NCI-H446 (cell line): ENCODE measurements around the gene USP32.
"Not testable (repeated sequence)": the region's sequence is repeated elsewhere in the genome, so short reads cannot be mapped to it uniquely, and the experiment has no call there.

Source experiments
- DNase-seq, 2 experiments: peaks; one replicate each; lab custom pipeline; 2025; lab: John Stamatoyannopoulos, UW

Gene USP32

DNA sequence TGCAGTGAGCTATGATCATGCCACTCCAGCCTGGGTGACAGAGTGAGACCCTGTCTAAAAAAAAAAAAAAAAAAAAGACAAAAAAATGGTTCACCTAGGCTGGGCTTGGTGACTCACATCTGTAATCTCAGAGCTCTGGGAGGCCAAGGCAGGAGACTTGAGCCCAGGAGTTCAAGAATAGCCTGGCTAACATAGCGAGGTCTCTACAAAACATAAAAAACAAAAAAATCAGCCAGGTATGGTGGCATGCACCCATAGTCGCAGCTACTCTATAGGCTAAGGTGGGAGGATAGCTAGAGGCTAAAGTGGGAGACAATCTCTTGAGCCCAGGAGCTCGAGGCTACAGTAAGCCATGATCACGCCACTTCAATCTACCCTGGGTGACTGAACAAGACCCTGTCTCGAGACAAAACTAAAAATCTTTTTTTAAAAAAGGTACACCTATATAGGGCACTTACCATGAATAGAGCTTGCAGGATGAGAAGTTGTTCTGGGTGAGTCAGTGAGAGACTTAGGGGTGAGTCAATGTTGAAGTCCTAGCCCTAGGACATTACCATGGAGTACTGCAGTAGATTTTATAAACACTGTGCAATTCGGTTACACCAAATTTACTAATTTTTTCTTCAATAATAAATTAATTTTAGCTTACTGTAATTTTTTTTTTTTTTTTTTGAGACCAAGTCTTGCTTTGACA is 19.0 kb downstream of the USP32 start:
- DNase-seq = no peak

DNA sequence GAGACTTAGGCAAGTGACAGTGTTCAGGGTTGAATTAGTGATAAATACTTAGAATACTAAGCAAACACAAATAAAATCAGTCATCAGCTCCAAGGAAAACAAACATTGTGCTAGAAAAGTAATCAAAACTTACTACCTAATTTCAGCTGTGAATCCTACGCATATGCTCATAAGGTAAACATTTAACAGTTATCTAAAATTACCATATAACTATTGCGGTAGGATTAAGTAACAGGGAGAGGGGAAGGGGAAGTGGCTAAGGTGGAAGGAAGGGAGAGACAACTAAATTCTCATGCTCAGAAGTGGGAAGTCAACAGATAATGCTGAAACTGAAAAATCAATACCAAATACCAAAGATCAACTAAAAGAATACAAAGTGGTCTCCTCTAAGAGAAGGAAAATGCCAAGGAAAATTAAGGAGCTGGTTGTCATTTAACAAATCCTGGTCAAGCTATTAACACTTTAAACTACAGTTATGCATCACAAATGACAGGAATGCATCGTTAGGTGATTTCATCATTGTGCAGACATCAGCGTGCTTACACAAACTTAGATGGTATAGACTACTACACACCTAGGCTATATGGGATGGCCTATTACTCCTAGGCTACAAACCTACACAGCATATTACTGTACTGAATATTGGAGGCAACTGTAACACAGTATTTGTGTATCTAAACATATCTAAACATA is 20.0 kb downstream of the USP32 start:
- DNase-seq = no peak

DNA sequence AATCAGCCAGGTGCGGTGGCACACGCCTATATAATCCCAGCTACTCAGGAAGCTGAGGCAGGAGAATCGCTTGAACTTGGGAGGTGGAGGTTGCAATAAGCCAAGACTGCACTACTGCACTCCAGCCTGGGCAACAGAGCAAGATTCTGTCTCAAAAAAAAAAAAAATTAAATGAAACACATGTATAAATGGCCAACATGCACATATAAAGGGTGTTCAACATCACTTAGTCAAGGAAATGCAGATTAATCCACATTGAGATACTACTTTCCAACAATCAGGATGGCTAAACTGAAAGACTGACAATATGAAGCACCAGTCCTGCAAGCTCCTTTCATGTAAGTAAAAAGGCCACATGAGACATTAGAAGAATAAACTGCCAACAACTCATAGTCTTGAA is 20.5 kb downstream of the USP32 start:
- DNase-seq = no peak

DNA sequence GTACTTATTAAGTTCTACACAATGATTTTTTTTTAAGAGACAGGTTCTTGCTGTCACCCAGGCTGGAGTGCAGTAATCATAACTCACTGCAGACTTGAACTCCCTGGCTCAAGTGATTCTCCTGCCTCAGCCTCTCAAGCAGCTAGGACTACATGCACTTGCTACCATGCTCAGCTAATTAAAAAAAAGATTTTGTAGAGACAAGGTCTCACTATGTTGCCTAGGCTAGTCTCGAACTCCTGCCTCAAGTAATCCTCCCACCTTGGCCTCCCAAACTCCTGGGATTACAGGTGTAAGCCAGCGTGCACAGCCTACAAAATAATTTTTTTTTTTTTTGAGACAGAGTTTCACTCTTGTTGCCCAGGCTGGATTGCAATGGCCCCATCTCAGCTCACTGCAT is 22.2 kb downstream of the USP32 start:
- DNase-seq = no peak

DNA sequence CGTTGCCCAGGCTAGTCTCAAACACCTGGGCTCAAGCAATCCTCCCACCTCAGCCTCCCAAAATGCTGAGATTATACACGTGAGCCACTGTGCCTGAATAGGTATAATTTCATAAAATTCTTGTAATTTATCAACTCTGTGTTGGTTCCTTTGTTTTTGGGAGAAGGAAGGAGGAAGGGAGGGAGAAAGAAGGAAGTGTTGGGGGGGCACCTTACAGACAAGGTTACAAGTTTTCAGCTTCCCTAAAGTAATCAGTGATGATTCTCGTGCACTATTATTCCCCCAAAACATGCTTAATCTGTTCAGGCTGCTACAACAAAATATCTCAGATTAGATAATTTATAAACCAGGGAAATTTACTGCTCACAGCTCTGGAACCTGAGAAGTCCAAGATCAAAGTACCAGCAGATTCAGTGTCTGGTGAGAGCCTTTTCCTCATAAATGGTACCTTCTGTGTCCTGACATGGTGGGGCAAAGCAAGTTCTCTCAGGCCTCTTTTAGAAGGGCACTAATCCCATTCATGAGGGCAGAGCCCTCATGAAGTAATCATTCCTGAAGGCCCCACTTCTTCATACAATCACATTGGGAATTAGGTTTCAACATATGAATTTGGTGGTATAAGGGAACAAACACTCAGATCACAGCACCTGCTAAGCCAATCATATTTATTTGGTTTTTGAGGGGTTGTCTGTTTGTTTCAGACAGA is 28.1 kb downstream of the USP32 start:
- no peak for DNase-seq

DNA sequence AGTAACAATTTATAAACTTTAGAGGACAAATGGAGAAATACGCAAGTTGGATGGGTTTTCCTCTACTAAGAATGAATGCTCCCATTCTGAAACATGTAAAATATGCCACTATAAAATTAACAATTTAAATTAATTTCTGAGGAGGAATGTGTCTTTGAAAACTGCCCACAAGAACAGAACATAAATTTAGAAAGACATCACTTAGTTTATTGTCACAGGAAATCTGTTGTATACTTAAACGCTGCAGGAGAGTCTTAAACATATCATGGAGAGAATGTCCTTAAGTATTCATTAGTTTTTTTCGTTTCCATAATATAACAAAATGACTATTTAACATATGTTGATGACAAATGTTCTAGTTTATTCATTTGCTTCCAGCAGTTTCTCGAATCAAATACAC is 29.6 kb downstream of the USP32 start:
- DNase-seq = no peak

DNA sequence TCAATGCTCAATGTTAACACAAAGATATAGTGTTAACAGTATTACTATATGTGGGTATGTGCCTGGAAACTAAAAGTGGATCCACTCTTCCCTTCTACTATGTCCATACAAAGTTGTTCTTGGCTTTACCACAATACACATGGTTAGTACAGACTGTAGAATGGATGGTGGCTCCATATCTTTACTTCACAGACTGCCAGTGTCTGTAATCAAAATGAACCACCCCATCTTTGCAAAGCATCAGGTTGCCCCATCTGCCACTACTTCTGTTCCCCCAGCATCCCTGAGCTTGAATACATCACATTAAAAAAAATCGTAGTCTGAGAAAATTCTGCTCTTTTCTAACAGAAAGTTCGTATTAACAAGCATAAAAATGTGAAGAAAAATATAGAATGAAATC is 30.0 kb downstream of the USP32 start:
- no peak for DNase-seq

DNA sequence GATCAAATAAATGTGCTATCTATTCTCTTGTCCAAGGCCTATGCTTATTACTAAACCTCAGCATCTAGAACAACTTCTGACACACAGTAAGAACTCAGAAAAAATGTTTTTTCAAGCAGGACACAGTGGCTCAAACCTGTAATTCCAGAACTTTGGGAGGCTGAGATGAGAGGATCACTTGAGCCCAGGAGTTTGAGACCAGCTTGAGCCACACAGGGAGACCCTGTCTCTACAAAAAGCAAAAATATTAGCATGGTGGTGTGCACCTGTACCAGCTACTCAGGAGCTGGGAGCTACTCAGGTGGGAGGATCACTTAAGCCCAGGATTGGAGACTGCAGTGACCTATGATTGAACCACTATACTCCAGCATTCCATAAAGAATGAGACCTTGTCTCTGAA is 32.5 kb downstream of the USP32 start:
- no peak for DNase-seq

DNA sequence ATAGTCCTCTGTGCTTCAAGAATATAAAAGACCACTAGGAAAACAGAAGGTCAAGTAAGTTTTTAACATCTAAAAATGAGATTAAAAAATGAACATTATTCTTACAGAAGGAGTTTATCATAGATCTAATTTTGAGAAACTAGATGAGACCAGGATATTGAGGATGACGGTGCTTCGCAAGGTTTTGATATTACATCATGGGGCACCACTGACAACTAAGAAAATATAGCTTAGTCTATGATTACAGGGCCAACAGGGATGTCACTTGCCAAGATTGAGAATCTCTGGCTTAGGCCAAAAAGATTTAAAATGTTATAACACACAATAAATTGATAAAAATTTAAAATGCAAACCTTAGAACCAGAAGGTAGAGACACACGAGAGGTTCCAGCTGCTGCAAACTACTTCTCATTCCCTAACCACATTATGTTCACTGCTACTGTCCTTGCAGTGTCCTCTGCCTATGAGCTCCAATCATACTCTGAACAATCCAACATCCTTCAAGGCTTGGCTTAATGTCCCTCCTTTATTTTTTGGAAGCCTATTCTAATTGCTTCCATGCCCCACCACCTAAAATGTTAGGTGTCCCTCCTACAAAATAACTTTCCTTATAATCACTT is 33.2 kb downstream of the USP32 start:
- no peak for DNase-seq

DNA sequence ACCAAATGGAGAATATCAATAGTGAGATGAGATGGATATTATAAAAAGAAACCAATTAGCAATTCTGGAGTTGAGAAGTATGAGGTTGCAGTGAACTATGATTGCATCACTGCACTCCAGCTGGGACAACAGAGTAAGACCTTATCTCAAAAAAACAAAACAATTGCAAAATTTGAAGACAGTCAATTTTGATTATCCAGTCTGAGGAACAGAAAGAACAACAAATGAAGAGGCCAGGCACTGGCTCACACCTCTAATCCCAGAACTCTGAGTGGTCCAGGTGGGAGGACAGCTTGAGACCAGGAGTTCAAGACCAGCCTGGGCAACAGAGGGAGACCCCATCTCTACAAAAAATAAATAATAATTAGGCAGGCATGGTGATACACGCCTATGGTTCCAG is 35.0 kb downstream of the USP32 start:
- no peak for DNase-seq

DNA sequence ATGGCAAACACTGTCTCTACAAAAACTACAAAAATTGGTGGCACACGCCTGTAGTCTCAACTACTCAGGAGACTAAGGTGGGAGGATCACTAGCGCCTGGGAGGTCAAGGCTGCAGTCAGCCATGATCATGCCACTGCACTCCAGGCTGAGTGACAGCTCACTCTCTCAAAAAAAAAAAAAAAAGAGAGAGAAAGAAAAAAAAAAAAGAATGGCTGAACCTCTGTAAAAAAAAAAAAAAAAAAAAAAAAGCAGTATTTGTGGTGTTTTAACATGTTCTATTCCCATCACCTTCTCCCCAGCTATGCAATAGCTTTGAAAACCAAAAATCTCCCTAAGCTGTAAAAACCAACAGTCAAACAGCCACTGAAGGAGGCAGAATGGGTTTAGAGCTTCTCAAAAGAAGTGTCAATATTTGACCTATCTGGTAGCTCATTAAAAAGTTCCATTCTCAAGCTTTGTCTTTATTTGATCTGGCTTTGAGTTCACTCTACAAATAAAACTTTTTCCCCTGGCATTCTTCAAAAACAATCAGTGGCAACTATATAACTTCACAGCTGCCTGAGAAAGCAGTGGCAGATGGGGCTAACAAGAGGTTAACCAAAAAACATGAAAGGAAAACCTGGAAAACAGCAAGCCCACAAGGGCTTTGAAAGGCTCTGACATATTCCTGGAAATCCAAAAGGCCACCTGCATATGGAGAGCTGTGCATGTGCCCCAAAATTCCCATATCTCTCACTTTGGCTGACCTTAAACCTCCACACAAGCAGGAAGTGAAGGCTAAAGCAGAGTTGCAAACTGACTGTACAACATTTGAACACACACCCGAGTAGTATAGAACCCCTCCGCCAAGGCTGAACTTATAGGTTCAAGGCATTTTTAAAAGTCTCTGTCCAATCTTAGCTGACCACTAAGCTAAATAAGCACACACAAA is 36.0 kb downstream of the USP32 start:
- no peak for DNase-seq

DNA sequence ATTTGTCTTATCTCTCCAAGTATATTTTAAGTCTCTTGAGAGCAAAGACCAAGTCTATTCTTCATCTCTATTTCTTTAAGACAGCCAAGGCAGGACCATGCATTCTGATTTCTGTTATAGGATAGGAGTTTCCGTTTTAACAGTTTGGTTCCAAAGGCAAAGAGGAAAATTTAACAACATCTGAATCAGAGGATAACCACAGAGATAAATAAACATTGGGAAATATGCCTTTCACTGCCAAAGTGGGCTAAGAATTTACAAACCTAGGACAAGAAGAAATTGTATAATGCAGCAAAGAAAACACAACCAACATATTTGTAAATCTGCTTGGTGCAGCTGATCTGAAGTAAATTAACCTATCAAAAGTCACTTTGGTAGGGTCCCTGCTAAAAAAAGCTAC is 37.7 kb downstream of the USP32 start:
- no peak for DNase-seq

DNA sequence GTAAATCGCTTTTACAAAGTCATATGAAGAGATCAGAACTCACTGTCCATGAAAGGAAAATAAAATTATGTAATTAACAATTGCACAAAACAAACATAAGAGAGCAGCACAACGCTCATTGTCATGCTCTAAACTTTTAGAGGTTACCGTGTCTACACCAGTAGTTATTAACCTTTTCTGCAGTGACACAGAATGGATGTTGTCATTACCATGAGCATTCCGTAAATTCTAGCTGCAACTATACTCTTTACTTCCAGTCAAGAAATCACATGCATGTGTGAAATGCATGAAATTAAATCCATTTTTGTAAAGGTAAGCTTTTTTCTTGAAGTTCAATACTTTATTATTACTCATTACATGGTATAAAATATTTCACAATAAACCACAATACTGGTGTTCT is 38.2 kb downstream of the USP32 start:
- DNase-seq = no peak

DNA sequence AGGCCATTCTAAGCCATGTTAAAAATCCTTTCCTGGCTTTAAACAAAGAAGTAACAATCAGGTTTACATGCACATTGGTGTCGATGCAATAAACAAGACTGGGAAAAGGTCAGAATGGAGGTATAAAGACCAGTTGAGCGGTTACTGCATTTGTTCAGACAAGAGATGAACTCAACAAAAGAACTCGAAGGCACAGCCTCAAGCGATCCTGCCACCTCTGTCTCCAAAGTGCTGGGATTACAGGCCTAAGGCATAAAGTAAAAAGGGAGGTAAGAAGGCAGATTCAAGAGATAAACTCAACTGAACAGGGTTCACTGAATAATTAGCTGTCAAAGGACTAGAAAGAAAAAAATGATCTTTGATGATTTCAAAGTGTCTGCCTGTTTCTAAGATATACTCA is 39.4 kb downstream of the USP32 start:
- DNase-seq = no peak

DNA sequence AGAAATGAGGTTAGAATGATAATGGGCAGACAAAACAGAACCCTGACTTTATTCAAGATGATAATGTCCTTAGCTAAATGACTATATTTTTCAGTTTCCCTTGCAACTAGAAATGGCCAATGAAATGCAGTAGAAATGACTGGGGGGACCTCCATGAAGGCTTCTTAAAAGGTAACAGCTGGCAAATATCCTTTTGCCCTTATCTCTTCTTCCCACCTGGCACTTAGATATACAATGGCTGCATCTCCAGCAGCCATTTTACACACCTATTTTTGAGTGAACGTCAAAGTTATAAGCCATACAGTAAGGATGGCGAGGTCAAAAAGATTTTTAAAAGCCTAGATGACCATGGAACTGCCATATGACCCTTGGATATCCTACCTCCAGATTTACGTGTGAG is 39.9 kb downstream of the USP32 start:
- no peak for DNase-seq

DNA sequence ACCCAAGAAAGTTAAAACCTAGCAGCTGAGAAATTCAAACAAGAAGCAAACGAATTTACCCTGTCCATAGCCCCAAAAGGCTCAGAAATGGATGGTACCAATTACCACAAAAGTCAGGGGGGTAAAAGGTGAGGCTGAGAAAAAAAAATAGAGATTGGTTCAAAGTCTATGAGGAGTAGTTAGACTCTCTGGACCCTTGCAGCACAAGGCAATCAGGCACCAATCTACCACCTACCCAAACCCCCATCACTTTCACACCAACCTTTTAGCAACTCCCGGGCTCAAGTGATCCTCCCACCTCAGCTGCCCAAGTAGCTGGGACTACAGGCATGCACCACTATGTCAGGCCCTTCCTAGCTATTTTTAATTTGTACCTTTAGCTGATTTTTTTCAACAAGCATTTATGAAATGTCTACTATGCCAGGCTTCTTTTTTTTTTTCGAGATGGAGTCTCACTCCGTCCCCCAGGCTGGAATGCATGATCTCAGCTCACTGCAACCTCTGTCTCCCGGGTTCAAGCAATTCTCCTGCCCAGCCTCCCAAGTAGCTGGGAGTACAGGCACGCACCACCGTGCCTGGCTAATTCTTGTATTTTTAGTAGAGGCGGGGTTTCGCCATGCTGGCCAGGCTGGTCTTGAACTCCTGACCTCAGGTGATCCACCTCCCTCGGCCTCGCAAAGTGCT is 40.8 kb downstream of the USP32 start:
- DNase-seq = no peak

DNA sequence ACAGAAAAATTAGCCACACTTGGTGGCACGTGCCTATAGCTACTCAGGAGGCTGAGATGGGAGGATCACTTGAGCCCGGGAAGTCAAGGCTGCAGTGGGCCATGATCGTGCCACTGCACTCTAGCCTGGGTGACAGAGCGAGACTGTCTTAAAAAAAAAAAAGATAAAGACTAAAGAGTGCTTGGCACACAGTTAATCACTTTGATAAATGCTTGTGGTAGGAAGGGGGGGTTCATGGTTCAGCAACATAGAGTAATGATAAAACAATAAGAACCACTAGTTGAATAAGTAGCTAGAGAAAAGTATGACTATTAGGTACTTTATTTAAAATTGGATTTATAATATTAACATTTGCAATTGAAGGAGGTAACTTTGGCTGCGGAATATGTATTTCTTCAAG is 43.3 kb downstream of the USP32 start:
- DNase-seq = no peak

DNA sequence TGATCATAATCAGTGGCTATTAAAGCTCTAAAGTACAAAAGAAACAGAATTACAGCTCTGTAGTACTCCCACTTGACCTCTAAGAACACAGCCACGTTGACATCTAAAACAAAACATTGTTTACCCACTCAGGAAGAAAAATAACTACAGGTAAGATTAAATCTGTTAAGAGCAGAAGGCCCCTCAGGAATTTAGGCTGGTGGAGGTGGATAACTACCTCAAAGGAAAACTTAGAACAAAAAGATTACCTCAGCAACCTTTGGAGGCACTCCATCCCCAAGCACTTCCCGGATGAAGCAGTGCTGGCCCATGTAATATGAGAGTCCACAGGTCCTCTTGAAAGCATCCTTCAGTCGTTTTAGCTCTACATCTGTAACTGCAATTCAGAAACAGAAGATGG is 46.7 kb downstream of the USP32 start:
- DNase-seq = no peak

DNA sequence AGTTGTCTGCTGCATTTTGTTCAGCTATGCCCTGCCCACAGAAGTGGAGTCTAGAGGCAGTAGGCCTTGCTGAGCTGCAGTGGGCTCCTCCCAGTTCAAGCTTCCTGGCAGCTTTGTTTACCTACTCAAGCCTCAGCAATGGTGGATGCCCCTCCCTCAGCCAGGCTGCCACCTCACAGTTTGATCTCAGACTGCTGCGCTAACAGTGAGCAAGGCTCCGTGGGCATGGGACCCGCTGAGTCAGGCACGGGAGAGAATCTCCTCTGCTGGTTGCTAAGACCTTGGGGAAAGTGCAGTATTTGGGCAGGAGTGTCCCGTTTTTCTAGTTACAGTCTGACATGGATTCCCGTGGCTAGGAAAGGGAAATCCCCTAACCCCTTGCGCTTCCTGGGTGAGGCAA is 49.4 kb downstream of the USP32 start:
- DNase-seq = not testable (repeated sequence)

DNA sequence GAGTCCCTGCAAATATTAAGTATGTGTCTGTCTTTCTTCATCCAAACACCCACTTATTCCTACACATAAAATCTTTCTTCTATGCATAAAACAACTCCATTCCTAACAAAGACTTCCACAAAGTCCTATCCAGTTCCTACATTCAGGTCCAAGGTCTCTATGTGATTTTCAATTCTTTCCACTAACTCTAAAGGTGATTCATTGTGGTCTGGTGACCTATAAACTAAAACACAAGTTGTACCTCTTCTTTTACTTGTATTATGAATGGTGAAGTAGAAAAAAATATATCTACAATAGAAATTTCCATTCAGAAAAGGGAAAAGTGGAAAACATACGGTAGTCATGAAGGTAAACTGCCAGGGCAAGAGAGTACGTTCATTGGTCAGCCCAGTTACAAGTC is 56.6 kb downstream of the USP32 start:
- DNase-seq = no peak

DNA sequence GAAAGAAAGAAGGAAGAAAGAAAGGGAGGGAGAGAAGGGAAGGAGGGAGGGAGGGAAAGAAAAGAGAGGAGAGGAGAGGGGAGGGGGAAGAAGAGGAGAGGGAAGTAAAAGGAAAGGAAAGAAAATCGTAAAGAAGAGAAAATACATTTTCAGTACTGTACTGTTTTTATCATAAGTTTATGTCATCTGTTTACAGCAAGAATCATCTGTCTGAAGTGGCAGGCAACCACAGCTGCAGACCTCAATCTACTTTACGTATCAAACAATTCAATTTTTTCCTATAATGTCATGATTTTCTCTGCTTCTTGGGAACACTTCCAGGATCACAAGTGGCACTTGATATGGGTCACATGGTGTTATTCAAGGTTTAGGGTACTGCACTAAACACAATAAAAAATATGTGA is 58.3 kb downstream of the USP32 start:
- no peak for DNase-seq
